Esophagus (tissue), 2 donors: ENCODE measurements around the gene SLC35A3. TPM values are rescaled to one million over a fixed set of nuclear protein-coding genes. Genes with fewer than 3 reads are reported as not detected.

Experiments
- H3K27ac ChIP-seq, 2 donors: one replicate each; pipeline ENCODE4 v1.5.1; 2013; ENCODE audit warnings: low read depth in 2 of 2, mild to moderate bottlenecking in 2 of 2, inconsistent platforms in 1 of 2, low read length in 1 of 2, moderate library complexity in 1 of 2
- H3K27me3 ChIP-seq, 2 donors: one replicate each; pipeline ENCODE4 v1.6.1; 2013; ENCODE audit warnings: low read length in 2 of 2, control low read depth in 1 of 2, mild to moderate bottlenecking in 1 of 2; ENCODE audit not compliant: insufficient read depth in 2 of 2, control insufficient read depth in 1 of 2
- H3K36me3 ChIP-seq, 2 donors: one replicate each; pipeline ENCODE4 v1.6.1; 2013; ENCODE audit warnings: low read length in 1 of 2; ENCODE audit not compliant: control insufficient read depth in 2 of 2, insufficient read depth in 2 of 2
- H3K4me1 ChIP-seq, 2 donors: one replicate each; pipeline ENCODE4 v1.6.1; 2013; ENCODE audit warnings: low read length in 1 of 2; ENCODE audit not compliant: control insufficient read depth in 2 of 2, insufficient read depth in 2 of 2
- H3K4me3 ChIP-seq, 2 donors: one replicate each; pipeline ENCODE4 v1.5.1; 2013; ENCODE audit warnings: low read length in 2 of 2, mild to moderate bottlenecking in 2 of 2, low read depth in 1 of 2, moderate library complexity in 1 of 2
- H3K9me3 ChIP-seq, 2 donors: one replicate each; pipeline ENCODE4 v1.6.1; 2013; ENCODE audit warnings: mild to moderate bottlenecking in 2 of 2, low read depth in 1 of 2, low read length in 1 of 2, moderate library complexity in 1 of 2; ENCODE audit not compliant: control insufficient read depth in 2 of 2, insufficient read depth in 1 of 2
- WGBS, 2 donors: extraction: QIAGEN DNeasy Blood & Tissue Kit; methylation state at CpG; one replicate each; pipeline ENCODE4 v1.1.7; 2013; 5-methylcytosine and 5-hydroxymethylcytosine counted together
- polyA plus RNA-seq, 2 donors: library from polyadenylated mRNA; stranded (reverse); fragments of 200-250 nt; gene quantifications; one replicate each; pipeline ENCODE4 v1.2.3, GENCODE V29; 2013
- donor health status: healthy with polysubstance abuse.
- donor health status: Bipolar disorder and iron deficiency.

Gene SLC35A3
- polyA plus RNA-seq, 2 donors = 9.4 to 16.7 TPM

DNA sequence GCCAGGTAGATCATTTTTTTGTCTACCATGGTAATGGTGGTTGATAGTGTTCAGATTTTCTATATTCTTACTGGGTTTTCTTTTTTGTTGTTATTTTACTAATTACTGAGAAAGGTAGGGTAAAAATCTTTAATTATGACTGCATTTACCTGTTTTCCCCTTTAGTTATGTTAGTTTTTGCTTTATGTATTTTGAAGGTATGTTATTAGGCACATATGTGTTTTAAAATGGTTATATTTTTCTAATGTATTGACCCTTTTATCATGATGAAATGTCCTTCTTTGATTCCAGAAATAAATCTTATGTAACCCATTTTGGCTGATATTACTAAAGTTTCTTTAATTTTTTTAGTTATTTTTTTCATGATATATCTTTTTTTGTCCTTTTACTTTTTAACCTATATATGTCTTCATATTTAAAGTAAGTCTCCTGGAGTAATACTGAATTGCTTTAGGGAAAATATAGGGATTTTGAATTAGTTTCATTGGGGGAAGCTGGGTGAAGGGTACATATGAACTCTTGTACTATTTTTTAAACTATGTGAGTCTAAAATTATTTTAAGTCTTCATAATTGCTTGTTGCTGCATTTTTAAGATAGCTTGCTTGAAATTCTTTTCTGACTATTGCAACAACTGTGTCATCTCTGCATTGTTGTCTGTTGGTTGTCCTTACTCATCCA is 22.4 kb downstream of the SLC35A3 start:
- no peak overlapping the region for H3K27ac ChIP-seq
- no peaks in the 10 kb centered on the region for H3K36me3 ChIP-seq
- no peaks in the 10 kb centered on the region for H3K27me3 ChIP-seq
- H3K4me1 ChIP-seq = no peaks in the 10 kb centered on the region
- H3K9me3 ChIP-seq = peaks cover 0 to 2% of the 10 kb centered on the region in 2 donors
- H3K4me3 ChIP-seq = no peak overlapping the region

DNA sequence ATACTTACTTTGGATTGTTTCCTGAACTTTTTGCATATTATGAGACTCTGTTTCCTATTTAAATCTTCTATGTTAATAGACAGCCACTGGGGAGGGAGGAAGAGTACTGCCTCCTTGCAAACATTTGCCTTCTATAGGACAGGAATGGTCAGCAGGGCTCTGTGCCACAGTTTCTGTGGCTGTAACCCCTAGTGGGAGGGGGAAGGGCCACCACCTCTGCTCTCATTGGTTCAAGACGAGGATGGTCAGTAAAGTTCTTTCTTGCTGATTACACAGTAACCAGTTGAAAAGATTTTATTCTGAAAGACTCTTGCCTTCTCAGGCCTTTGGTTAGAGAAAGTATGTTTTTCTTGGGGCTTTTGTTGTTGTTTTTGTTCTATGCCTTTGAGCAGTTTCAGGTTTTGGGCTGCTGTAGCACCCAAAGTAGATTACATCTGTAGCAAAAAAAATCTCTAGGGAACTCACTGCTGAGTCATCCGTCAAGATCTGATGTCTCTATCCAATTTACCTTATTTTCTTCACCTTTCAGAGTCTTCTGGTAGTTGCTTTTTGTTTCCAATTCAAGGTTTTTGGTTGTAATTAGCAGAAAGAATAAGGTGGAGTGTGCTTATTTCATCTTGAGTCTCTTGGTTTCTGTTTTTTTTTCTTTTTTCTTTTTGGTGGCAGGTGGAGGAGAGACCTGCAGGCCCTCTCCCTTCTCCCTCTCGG is 23.1 kb downstream of the SLC35A3 start:
- Histone ChIP-seq H3K9me3 (peaks cover 0 to 2% of the 10 kb centered on the region in 2 donors), H3K36me3 (no peaks in the 10 kb centered on the region), H3K27me3 (no peaks in the 10 kb centered on the region), H3K4me1 (no peaks in the 10 kb centered on the region), H3K4me3 (no peak overlapping the region), H3K27ac (no peak overlapping the region)
- WGBS, 2 donors = 75 to 96% methylated on average over 3 of the region's 3 CpGs

DNA sequence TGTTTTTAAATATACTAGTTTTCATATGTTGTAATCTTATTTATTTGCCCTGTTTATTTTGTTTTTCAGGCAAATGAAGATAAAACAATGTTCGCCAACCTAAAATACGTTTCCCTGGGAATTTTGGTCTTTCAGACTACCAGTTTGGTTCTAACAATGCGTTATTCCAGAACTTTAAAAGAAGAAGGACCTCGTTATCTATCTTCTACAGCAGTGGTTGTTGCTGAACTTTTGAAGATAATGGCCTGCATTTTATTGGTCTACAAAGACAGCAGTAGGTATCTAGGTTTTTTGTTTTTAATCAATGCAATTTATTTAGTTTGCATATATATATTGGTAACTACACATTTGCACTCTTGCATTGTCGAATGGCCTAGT is 23.7 kb downstream of the SLC35A3 start:
- no peaks in the 10 kb centered on the region for H3K27me3 ChIP-seq
- no peak overlapping the region for H3K4me3 ChIP-seq
- H3K27ac ChIP-seq = no peak overlapping the region
- 96 to 97% methylated on average over 5 of the region's 5 CpGs for WGBS, 2 donors
- H3K36me3 ChIP-seq = no peaks in the 10 kb centered on the region
- peaks cover 0 to 2% of the 10 kb centered on the region in 2 donors for H3K9me3 ChIP-seq
- no peaks in the 10 kb centered on the region for H3K4me1 ChIP-seq

DNA sequence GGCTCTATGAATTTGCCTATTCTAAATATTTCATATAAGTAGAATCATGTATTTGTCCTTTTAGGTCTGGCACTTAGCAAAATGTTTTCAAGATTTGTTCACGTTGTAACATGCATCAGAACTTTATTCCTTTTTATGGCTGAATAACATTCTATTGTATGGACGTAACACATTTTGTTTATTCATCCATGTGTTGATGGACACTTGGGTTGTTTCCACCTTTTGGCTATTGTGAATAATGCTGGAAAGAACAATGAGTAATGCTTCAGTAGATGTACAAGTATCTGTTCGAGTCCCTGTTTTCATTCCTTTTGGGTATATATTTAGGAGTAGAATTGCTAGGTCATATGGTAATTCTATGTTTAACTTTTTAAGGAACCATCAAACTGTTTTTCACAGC is 24.7 kb downstream of the SLC35A3 start:
- WGBS, 2 donors = 55 to 68% methylated on average over 3 of the region's 3 CpGs
- Histone ChIP-seq H3K4me1 (no peaks in the 10 kb centered on the region), H3K27me3 (no peaks in the 10 kb centered on the region), H3K27ac (no peak overlapping the region), H3K9me3 (peaks cover 0 to 2% of the 10 kb centered on the region in 2 donors), H3K36me3 (no peaks in the 10 kb centered on the region), H3K4me3 (no peak overlapping the region)

DNA sequence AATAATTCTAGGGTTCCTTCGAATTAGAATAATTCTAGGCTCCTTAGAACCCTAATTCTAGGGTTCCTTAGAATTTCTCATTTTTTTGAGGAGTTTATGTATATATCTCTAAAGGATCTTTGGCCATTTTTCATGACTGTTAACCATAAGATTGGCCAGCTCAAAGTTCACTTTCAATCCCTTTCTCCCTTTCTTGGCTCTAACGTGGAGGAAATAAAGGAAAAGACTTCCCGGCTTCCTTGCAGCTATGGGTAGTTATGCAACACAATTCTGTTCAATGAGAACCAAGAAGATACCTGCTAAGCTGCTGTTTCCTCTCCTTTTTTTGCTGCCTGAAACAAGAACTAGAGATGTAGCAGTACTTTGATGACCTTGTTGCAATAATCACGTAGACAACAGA is 27.2 kb downstream of the SLC35A3 start:
- 94 to 96% methylated on average over 4 of the region's 4 CpGs for WGBS, 2 donors
- Histone ChIP-seq H3K27ac (no peak overlapping the region), H3K27me3 (no peaks in the 10 kb centered on the region), H3K36me3 (no peaks in the 10 kb centered on the region), H3K4me3 (no peak overlapping the region), H3K9me3 (no peaks in the 10 kb centered on the region), H3K4me1 (no peaks in the 10 kb centered on the region)

DNA sequence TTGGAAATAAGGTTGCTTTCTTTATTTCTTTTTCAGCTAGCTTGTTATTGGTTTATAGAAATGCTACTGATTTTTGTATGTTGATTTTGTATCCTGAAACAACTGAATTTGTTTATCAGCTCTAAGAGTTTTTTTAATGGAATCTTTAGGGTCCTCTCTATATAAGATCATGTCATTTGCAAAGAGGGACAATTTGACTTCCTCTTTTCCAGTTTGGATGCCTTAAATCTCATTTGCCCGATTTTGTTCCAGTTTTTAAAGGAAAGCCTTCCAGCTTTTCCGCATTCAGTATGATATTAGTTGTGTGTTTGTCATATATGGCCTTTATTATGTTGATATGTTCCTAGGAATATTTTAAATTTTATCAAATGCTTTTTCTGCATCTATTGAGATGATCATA is 31.7 kb downstream of the SLC35A3 start:
- WGBS, 2 donors = 95% methylated on average over 2 of the region's 2 CpGs
- H3K4me3 ChIP-seq = no peak overlapping the region

DNA sequence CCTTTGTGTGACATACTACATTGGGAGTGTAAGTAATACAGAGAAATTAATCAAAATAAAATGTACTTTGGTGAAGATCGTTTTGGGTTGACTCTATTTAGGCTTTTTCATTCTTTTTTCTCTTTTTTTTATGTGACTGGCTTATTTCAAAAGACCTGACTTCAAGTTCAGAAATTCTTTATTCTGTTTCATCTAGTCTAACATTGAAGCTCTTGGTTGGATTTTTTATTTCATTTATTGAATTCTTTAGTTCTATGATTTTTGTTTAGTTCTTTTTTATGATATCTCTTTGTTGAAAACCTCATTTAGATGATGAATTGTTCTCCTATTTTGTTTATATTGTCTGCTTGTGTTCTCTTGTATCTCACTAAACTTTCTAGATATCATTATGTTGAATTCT is 35.6 kb downstream of the SLC35A3 start:
- 91 to 96% methylated on average over 1 of the region's 1 CpG for WGBS, 2 donors
- Histone ChIP-seq H3K27ac (no peak overlapping the region), H3K4me3 (no peak overlapping the region), H3K36me3 (no peaks in the 10 kb centered on the region), H3K9me3 (no peaks in the 10 kb centered on the region), H3K27me3 (no peaks in the 10 kb centered on the region), H3K4me1 (no peaks in the 10 kb centered on the region)

More for the DNA sequence above, 31.7 kb downstream of the SLC35A3 start:
- Histone ChIP-seq H3K4me1 (no peaks in the 10 kb centered on the region), H3K36me3 (no peaks in the 10 kb centered on the region), H3K27ac (no peak overlapping the region), H3K9me3 (no peaks in the 10 kb centered on the region), H3K27me3 (no peaks in the 10 kb centered on the region)

DNA sequence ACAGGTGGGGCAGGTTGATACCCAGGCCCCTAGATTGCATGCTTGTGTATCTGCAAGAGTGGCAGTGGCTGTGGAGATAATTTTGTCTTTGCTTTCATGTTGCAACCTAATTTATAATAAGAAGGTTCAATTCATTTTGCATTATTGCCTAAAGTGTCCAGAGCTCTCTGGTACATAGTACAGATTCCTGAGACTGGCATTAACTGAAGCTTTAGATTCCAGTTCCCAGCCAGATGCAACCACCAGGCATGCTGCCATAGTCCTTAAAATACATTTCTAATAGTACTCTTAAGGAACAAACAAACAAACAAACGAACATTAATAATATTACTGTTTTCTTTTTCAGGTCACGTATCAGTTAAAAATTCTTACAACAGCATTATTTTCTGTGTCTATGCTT is 36.9 kb downstream of the SLC35A3 start:
- WGBS, 2 donors = 91 to 96% methylated on average over 2 of the region's 2 CpGs
- no peaks in the 10 kb centered on the region for H3K36me3 ChIP-seq

DNA sequence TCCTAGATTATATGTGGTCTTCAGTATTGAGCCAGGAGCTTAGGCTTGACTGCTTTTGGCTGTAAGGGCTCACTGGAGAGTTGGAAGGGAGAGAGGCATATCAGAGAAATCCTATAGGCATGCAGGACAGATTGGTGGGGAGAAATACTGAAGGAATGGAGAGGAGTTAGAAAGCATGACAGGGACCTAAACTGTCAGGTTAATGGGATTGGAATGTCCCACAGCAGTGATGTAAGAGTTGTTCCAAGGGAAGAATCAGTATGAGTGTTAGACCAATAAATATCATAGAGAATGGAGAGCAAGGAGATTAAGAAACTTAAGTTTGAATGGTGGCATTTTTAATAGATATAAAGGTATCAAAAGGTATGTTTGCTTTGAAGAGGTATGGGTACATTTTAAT is 39.7 kb downstream of the SLC35A3 start:
- H3K27me3 ChIP-seq = no peaks in the 10 kb centered on the region
- no peaks in the 10 kb centered on the region for H3K36me3 ChIP-seq
- no peak overlapping the region for H3K27ac ChIP-seq
- no peaks in the 10 kb centered on the region for H3K4me1 ChIP-seq
- H3K4me3 ChIP-seq = no peak overlapping the region
- H3K9me3 ChIP-seq = no peaks in the 10 kb centered on the region

More for the DNA sequence above, 36.9 kb downstream of the SLC35A3 start:
- Histone ChIP-seq H3K4me1 (no peaks in the 10 kb centered on the region), H3K4me3 (no peak overlapping the region), H3K27ac (no peak overlapping the region), H3K27me3 (no peaks in the 10 kb centered on the region), H3K9me3 (no peaks in the 10 kb centered on the region)

DNA sequence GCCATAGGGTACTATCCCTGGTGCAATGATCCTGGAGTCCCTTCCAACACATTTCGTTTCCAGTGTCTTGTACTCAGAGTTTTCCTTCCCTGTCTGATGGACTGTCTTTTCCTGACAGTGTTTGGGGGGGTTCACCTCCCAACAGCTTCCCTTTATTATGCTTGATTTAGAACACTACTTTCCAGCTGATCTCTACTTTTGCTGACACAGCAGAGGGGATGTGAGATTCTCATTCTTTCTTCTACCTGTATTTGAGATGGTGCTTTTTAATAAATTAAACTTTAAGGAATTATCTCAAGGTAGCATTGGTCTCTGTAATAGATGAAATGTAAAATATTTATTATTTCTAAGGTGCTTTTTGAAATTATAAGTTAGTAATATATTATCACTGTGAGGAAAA is 41.0 kb downstream of the SLC35A3 start:
- Histone ChIP-seq H3K4me1 (no peaks in the 10 kb centered on the region), H3K27me3 (no peaks in the 10 kb centered on the region), H3K36me3 (no peaks in the 10 kb centered on the region), H3K4me3 (no peak overlapping the region), H3K9me3 (no peaks in the 10 kb centered on the region), H3K27ac (no peak overlapping the region)
- 85 to 97% methylated on average over 1 of the region's 1 CpG for WGBS, 2 donors
